WTC11 (cell line): ENCODE results near the gene MAGEA8. TPM values are rescaled to one million over a fixed set of nuclear protein-coding genes. Genes with fewer than 3 reads are reported as not detected.

Source experiments
- total RNA-seq: library from RNA; stranded (reverse); gene quantifications from 3 replicates; pipeline ENCODE4 v1.2.3, GENCODE V29; 2021

MAGEA8 gene
- total RNA-seq, 1 experiment from 2014 or later: not detected

Other genes with a start within 250 kb of the MAGEA8 start
- gene TMEM185A, start 249.4 kb upstream of the MAGEA8 start, total RNA-seq: 15.9 to 20.2 TPM (median 17.1 TPM) in 3 replicates
- not detected in 3 replicates for gene MAGEA11, start 169.1 kb upstream of the MAGEA8 start, total RNA-seq
- gene HSFX1, start 107.1 kb upstream of the MAGEA8 start, total RNA-seq: 0.48 to 0.85 TPM (median 0.66 TPM) in 3 replicates
- gene MAGEA9, start 99.3 kb upstream of the MAGEA8 start, total RNA-seq: not detected in 3 replicates
- not detected in 3 replicates for gene HSFX4, start 48.4 kb downstream of the MAGEA8 start, total RNA-seq
- 30.5 to 41.2 TPM (median 31.5 TPM) in 3 replicates for gene EOLA2, start 57.3 kb downstream of the MAGEA8 start, total RNA-seq